Left colon (tissue), 2 donors: ENCODE measurements around the gene RFX7. TPM values are rescaled to one million over a fixed set of nuclear protein-coding genes. Genes with fewer than 3 reads are reported as not detected.

Experiments used
- ATAC-seq: fragments of 200-7000 bp; cut with Tn5 transposase; one replicate; pipeline ENCODE4 v1.9.1; 2020; ENCODE audit warnings: mild to moderate bottlenecking, moderate library complexity
- DNase-seq, 2 donors: peaks; one replicate each; pipeline ENCODE4 v3.0.0-alpha.2; 2020
- intact Hi-C, 2 donors: fragments of 100-400 bp; cut with DNase I in 1 of 2; cut with micrococcal nuclease in 1 of 2; formaldehyde crosslinking; loops; one replicate each; pipeline versions ENCODE4 v1.11.2 to v1.14.0; 2022; cut with DNase I, micrococcal nuclease
- total RNA-seq, 2 donors: library from RNA; stranded (reverse); fragmentation: NEBNext Ultra II Directional; extraction: Animal tissue kit (Norgen Biotek cat#: 25700); gene quantifications; one replicate each; pipeline ENCODE4 v1.2.1, GENCODE V29; 2021
- donor health status: DM: no; HTN: no; CAD: no.
- donor health status: DM: yes; HTN: yes; CAD: no.

Gene RFX7
- total RNA-seq, 2 donors from 2014 or later: 11.8 to 14.4 TPM

- DNase-seq (no peak), ATAC-seq (no peak)
- intact Hi-C loops: no loop called here
Observed at GRCh38 chr15:56038015-56038414, 205.7 kb downstream of the RFX7 start.

Other genes starting within 250 kb of the RFX7 start
- 1 to 10 TPM; 6.9 to 7.6 TPM for gene TEX9, start 121.5 kb upstream of the RFX7 start, total RNA-seq
- gene MNS1, start 221.3 kb upstream of the RFX7 start, total RNA-seq: 1 to 10 TPM in 1 of 2 donors, under 1 TPM in 1; 0.73 to 1.4 TPM